HG02884 (cell line): ENCODE data around the gene PDZD7.

Experiments
- ATAC-seq: cut with Tn5 transposase; IDR thresholded peaks from one replicate; pipeline ENCODE4 v1.9.1; 2021; ENCODE audit warnings: mild to moderate bottlenecking, moderate library complexity; ENCODE audit not compliant: unreplicated experiment

Gene PDZD7

GRCh38 chr10:101005361-101005760, 25.6 kb downstream of the PDZD7 start:
- no peak for ATAC-seq

GRCh38 chr10:101003639-101004206, 27.2 kb downstream of the PDZD7 start:
- no peak for ATAC-seq

- ATAC-seq: no peak
These were observed 28.5 kb downstream of the PDZD7 start for GRCh38 chr10:101002456-101002855.

- no peak for ATAC-seq
These were observed 29.3 kb downstream of the PDZD7 start for GRCh38 chr10:101001659-101002035.

- no peak for ATAC-seq
These were observed 29.8 kb downstream of the PDZD7 start for GRCh38 chr10:101000915-101001658.

- no peak for ATAC-seq
These were observed 30.6 kb downstream of the PDZD7 start for GRCh38 chr10:101000127-101000914.

GRCh38 chr10:100999742-101000126, 31.2 kb downstream of the PDZD7 start, which contains the start of gene LZTS2:
Gene LZTS2, plus strand, starts transcription at chr10:100999808. Its CDS starts 2,731 bp downstream, at chr10:101002539.
- ATAC-seq: no peak

- peak; percentile 41 for ATAC-seq
These were observed 31.8 kb downstream of the PDZD7 start for GRCh38 chr10:100998991-100999741.

GRCh38 chr10:100998183-100998990, 32.5 kb downstream of the PDZD7 start:
- no peak for ATAC-seq

- no peak for ATAC-seq
These were observed 33.4 kb downstream of the PDZD7 start for GRCh38 chr10:100997360-100998182.

GRCh38 chr10:100996678-100997359, 34.1 kb downstream of the PDZD7 start:
- ATAC-seq: no peak

GRCh38 chr10:100995181-100995580, 35.7 kb downstream of the PDZD7 start:
- no peak for ATAC-seq

GRCh38 chr10:100993986-100994708, 36.8 kb downstream of the PDZD7 start:
- no peak for ATAC-seq

- ATAC-seq: no peak
These were observed 41.8 kb downstream of the PDZD7 start for GRCh38 chr10:100989088-100989487.

- ATAC-seq: no peak
These were observed 42.8 kb downstream of the PDZD7 start for GRCh38 chr10:100988166-100988565.

GRCh38 chr10:100987685-100988049, 43.3 kb downstream of the PDZD7 start:
- ATAC-seq: no peak

GRCh38 chr10:100986952-100987684, 43.8 kb downstream of the PDZD7 start, which contains the start of the genes MRPL43 and TWNK:
Gene MRPL43, minus strand, starts transcription at chr10:100987497. Its CDS starts 54 bp downstream, at chr10:100987443.
Gene TWNK, plus strand, starts transcription at chr10:100987543. Its CDS starts 668 bp downstream, at chr10:100988211.
- peak; percentile 81 for ATAC-seq
